Activated T-cell treated with anti-CD3 and anti-CD28 coated beads for 24 hours (primary cell): Measurements from ENCODE around the gene CLCN6.
A peak's percentile ranks its signal among the peaks of the same experiment; 100 is the strongest.

Source experiments
- DNase-seq: peaks from one replicate; pipeline ENCODE4 v3.0.0-alpha.2; 2020; ENCODE audit warnings: low read depth

The CLCN6 gene, protein sequence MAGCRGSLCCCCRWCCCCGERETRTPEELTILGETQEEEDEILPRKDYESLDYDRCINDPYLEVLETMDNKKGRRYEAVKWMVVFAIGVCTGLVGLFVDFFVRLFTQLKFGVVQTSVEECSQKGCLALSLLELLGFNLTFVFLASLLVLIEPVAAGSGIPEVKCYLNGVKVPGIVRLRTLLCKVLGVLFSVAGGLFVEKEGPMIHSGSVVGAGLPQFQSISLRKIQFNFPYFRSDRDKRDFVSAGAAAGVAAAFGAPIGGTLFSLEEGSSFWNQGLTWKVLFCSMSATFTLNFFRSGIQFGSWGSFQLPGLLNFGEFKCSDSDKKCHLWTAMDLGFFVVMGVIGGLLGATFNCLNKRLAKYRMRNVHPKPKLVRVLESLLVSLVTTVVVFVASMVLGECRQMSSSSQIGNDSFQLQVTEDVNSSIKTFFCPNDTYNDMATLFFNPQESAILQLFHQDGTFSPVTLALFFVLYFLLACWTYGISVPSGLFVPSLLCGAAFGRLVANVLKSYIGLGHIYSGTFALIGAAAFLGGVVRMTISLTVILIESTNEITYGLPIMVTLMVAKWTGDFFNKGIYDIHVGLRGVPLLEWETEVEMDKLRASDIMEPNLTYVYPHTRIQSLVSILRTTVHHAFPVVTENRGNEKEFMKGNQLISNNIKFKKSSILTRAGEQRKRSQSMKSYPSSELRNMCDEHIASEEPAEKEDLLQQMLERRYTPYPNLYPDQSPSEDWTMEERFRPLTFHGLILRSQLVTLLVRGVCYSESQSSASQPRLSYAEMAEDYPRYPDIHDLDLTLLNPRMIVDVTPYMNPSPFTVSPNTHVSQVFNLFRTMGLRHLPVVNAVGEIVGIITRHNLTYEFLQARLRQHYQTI

DNA sequence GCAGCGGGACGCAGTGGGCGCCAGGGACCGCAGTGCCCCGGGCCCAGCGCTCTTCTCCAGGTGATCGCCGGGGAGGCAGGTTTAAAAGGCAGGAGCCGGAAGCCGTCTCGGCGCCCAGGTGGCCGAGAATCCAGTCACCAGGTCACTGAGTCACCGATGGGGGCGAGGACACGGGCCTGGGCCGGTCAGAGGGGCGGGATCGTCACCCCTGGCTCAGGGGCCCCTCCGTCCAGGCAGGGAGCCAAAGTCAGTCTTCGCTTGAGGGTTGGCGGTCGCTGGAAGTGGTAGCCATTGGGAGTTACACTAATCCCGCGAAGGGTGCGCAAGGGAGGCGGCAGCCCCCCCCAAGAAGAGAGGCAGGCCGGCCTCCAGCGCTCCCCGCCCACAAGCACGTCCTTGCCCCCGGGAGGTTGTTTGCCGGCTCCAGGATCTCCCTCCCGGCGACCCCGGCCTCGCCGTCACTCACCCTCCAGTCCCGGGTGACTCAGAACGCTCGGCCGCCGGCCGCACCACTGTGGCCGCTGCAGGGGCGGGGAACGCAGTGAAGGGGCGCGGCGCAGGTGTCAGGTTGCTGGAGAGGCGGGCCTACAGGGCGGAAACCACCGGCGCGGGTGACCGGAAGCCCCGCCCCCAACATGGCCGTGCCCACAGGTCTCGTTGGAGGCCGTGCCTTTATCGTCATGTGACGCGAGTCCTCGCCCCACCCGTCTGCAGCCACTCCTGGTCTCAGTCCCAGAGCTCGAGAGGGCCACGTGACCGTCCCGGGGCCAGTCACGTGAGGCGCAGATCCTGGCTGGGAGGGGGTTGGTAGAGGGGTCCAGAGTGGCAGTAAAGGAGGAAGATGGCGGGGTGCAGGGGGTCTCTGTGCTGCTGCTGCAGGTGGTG lies at the start of gene CLCN6, which contains the start of gene MTHFR:
Gene CLCN6 (plus strand): TSS at position 770 of the 885 bp plus-strand sequence. CDS start 72 bp downstream, at position 842.
Gene MTHFR (minus strand): TSS at position 543 of the 885 bp plus-strand sequence. CDS start 2,848 bp downstream, outside the sequence.
- peak; percentile 98 for DNase-seq

DNA sequence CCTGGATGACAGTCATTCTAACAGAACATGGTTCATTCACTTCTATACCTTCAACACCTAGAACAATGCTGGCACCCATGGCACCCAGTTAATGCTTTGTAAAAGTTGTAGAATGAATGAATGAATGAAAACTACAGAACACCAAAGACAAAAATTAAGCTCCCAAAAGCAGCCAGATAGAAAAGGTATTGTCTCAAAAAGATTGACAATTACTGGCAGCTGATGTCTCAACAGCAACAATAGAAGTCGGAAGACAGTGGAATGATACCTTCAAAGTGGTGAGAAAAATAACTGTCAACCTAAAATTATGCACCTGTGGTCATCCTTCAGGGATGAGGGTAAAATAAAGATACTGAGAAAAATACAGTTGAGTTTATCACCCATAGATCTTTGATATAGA lies 48.9 kb upstream of the CLCN6 start:
- no peak for DNase-seq

DNA sequence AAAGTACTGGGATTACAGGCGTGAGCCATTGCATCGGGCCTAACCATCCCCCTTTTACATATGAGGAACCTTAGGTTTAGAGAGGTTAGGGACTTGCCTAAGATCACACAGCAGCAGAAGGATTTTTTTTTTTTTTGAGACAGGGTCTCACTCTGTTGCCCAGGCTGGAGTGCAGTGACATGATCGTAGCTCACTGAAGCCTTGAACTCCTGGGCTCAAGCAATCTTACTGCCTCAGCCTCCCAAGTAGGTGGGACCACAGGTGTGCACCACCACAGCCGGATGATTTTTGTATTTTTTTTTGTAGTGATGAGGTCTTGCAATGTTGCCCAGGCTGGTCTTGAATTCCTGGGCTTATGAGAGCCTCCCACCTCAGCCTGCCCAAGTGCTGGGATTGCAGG lies 46.2 kb upstream of the CLCN6 start:
- no peak for DNase-seq

DNA sequence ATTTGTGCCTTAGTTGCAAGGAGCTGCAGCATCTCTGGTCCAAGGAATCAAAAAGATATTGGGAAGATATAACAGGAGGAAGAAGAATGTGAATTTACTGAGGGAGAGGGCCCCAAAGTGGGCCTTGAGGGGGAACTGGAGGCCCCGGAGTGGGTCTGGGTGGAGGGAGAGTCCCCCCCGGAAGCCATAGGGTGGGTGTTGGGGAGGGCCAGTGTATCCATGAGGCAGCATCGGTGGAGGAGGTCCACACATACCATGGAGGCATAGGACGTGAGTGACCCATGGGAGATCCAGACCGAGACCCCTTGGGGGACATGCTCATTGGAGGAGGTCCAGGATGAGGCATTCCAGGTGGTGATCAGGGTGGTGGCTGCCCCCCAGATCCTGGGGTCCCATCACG lies 44.7 kb upstream of the CLCN6 start:
- no peak for DNase-seq

DNA sequence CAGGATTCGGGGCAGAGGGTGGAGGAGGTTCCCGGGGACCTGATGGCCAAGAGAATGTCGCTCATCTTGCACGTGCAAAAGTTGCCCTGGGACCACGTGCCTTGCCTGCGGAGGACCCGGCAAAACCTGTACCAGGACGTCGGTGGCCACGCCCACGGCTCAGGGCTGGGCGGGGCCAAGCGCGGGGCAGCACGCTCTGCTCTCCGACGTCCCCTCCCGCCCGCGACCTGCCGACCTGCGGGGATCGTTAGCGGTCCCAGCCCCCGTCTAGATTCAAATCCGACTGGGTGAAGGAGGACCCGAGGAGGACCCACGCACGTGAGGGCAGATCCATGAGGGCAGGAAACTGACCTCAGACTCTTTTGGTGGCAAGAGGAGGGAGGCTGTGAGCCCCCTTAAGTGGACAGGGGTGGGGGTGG lies 44.0 kb upstream of the CLCN6 start, which contains the start of gene C1orf167:
Gene C1orf167 (plus strand): TSS at position 206 of the 419 bp plus-strand sequence. CDS start 2,208 bp downstream, outside the sequence.
- DNase-seq = peak; percentile 7

DNA sequence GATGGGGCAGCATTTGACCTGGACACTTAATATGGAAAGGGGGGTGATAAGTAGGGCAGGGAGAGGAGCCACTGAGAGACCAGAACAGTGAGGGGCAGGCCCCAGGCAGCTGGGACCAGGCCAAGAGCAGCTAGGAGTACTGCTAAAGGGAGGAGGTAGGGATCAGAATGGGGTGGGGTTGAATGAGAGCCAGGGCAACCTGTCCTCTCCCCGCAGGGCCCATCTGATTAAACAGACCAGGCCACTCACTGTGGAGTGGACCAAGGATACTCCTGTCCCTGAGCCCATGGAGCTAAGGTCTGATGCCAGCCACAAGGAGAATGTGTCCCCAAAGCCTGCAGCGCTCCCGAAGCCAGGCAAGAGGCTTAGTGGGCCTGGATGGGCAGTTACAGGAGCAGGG lies 41.9 kb upstream of the CLCN6 start:
- no peak for DNase-seq

DNA sequence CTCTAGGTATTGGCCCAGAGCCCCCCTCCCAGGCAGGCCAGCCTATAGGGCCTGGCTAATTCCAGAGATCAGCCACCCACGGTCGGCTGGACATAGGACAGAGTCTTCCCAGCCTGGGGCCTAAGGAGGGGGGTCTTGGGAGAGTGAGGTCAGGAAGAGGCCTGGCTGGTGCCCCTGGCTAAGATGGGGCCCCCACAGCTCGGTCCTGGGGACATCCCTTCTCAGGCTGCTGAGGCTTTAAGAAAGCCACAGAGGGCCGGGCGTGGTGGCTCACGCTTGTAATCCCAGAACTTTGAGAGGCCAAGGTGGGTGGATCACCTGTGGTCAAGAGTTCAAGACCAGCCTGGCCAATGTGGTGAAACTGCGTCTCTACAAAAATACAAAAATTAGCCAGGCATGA lies 41.5 kb upstream of the CLCN6 start:
- DNase-seq = no peak

DNA sequence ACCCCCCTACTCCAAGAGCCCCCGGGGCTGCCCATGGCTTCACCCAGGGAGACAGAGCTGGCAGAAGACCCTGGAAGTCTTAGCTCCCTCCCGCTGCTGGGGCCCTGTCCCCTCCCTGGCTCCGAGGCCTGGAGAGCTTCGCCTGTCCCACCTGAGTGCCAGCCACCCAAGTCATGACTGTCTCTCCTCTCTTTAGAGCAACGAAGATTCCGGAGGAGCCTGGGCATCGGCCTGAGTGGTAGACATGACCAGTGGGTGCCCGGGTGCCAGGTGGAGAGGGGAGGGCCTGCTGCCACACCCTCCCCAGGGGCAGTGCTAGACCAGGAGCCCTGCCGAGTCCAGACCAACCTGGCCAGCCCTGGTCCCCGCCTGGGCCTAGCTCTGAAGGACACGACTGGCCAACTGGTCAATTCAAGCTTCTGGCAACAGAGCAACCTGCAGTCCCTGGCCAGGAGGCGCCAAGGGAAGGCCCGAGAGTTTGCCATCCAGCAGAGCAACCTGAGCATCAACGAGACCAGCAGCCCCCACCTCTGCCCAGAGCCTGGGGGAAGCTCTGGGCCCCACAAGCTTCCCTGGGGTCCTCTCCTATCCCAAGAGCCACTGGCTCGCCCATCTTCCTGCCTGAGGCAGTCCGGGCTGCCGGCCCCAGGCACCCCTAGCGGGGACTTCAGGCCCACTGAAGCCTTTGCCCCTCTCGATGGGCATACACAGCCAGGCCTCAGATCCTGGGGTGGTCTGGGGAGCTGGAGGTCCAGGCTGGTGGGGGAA lies 40.1 kb upstream of the CLCN6 start:
- DNase-seq = no peak

DNA sequence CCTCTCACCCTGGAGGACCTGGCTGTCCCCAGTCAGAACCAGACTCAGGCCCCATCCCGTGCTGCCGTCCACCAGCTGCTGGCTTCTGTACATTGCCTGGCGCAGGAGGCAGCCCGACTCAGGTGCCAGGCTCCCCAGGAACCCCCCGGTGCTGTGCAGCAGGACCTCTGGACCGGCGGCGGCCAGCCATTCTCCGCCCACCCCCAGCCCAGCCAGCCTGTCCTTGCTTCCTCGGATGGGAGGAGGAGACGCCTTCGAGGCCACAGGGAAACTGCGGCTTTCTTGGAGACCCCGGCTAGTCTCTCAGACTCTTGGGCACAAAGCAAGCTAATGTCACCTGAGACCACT lies 39.6 kb upstream of the CLCN6 start:
- no peak for DNase-seq

DNA sequence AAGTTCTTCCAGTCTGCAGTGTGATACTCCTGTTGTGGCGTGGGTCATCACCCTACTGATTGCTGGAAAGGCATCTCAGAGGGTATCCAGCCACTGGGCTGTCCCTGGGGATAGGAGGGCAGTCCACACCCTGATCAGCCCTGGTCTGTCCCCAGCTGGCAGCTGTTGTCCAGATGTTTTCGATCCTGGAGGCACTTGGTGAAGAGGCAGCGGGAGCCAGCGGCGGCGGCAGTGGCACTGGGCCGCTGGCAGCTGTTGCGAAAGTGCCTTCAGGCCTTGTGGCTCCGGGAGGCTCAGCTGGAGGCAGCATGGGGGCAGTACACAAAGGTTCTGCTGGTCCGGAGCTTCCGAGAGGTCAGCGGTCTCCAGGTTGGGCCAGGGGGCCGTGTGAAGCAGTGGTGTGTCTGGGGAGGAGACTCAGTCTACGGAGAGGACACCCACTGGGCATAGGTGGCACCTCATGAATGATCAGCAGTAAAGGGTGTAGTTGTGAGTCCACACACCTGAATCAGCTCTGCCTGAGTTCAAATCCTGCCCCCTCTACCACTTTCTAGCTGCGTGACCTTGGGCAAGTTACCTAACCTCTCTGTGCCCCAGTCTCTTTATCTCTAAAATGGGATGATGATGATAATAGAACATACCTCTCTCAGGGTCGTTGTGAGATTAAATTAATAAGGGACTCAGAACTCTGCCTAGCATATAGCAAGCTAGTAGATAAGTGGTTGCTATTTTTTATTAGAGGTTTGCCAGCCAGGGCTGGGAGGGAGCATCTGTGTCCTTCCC lies 37.9 kb upstream of the CLCN6 start:
- no peak for DNase-seq

DNA sequence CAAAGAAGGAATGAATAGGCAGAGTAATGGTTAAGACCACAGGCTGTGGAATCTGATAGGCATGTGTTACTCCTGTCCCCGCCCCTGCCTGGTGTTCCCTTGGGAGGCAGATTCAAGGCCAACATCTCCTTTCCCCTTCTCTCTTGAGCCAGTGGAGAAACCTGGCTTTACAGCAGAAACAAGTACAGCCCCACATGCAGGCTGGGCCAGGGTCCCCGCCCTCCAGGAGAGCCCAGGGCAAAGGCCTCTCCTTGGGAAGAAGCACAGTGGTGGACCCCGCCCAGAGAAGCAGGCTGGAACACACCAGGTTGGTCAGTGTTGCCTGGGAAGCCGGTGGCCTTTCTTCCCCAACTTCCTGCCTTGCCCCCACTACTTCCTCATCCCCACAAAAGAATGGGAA lies 37.2 kb upstream of the CLCN6 start:
- no peak for DNase-seq

DNA sequence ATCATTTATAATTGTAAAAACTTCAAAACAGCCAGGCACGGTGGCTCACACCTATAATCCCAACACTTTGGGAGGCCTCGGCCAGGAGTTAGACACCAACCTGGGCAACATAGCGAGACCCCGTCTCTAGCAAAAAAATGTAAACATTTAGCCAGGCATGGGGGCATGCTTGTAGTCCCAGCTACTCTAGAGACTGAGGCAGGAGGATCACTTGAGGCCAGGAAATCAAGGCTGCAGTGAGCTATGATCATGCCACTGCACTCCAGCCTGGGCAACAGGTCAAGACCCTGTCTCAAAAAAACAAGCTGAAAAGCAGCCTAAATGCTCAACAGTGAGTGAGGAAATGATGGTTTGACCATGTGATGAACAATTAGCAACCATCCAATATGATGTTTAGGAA lies 36.7 kb upstream of the CLCN6 start:
- DNase-seq = no peak

DNA sequence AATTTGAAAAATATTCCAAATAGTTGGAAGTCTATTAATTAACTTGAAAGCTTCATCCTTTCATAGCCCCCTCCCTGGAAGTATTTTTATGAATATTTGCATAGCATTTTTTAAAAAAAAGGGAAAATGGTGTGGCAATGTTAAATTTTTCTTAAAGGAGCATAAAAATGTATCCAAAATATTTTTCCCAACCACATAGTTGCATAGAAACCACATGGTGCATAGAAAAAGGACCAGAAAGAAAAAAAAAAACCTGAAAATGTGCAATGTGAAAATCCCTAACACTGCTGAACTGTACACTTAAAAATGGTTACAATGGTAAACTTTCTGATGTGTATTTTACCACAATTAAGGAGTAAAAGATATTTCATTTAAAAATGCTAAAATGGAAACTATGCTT lies 36.0 kb upstream of the CLCN6 start:
- no peak for DNase-seq

DNA sequence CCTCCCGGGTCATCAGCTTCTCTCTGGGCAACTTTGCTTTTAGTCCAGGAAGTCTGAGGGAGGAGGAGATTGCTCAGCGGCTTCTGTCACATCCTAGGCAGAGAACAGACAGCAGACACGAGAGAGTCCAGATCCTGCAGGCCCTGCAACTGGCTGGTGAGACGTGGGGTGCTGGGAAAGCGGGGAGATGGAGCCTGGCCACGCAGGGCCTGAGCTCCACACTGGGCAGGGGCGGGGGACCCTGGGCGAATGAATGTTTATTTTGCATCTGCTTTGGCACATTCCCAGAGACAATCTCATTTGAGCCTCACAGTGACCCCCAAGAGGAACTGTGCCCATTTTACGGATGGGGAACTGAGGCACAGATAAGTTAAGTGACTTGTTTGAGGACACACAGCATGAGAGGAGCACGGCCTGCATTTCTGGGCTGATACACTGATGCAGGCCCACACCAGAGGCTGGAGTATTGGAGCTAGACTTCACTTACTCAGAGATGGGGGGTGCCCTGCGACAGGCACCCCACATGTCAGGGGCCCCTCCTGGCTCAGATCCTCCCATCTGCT lies 34.4 kb upstream of the CLCN6 start:
- DNase-seq = no peak

DNA sequence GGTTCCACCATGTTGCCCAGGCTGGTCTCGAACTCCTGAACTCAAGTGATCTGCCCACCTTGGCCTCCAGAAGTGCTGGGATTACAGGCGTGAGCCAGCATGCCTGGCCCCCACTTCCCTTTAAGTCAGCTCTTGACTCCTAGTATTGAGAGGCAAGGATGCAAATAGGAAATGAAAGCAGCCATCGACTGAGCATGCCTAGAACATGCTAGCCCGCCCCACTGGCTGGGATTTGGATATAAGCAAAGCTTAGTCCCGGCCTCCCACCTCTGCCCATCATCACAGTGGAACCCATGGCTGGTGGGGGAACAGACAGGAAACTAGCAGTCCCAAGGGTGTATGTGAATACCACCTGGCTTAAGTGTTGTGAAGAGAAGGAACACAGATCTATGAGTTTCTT lies 33.5 kb upstream of the CLCN6 start:
- no peak for DNase-seq

DNA sequence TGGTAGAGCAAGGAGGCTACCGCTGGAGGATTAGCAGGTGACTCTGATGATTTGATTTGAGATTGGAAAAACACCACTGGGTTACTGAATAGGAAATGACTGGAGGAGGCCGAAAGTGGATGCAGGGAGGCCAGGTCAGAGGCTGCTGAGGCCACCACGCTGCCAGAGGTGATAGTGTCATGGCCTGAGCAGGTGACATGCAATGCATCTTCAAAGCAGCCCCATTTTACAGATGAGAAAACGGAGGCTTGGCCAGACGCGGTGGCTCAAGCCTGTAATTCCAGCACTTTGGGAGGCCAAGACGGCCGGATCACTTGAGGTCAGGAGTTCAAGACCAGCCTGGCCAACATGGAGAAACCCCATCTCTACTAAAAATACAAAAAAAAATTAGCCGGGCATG lies 31.2 kb upstream of the CLCN6 start:
- no peak for DNase-seq

DNA sequence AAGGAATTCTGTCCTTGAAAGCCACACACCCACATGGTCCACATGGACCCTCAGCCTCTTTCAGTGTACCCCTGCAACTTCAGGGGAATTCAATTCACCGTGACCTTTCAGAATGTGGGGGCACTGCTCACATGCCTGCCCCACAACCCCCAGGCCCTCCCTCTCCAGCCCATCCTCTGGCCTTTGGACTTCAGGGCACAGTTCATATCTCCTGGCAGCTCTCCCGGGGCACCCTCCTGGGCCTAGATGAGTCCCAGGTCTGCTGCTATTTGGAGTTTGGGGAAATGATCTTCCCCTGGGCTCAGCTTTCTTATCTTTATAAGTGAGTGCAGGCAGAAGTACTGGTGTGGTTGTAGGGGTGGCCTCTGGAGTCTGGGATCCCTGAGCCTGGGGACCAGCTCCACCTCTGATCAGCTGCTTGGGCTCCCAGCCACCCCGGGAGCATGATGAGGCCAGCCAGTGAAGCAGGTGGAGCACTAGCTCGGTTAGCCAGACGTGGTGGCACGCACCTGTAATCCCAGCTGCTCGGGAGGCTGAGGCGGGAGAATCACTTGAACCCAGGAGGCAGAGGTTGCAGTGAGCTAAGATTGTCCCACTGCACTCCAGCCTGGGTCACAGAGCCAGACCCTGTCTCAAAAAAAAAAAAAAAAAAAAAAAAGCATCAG lies 28.2 kb upstream of the CLCN6 start:
- no peak for DNase-seq

DNA sequence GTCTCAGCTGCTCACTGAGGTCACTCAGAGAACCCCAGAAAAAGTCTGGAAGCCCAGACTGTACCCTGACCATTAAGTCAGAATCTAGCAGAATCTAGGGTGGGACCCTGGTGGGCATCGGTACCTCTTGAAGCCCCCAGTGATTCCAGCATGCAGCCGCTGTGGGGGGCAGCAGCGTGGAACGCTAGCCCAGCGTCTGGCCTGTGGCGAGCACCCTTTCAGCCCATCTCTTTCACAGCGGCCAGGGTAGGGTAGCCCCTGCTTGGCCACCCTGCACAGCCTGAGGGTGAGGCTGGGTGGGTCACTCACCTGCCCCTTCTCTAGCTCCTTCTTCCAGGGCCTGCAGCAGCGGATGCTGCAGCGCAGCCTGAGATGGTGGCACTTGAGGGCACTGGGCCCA lies 27.7 kb upstream of the CLCN6 start:
- no peak for DNase-seq

DNA sequence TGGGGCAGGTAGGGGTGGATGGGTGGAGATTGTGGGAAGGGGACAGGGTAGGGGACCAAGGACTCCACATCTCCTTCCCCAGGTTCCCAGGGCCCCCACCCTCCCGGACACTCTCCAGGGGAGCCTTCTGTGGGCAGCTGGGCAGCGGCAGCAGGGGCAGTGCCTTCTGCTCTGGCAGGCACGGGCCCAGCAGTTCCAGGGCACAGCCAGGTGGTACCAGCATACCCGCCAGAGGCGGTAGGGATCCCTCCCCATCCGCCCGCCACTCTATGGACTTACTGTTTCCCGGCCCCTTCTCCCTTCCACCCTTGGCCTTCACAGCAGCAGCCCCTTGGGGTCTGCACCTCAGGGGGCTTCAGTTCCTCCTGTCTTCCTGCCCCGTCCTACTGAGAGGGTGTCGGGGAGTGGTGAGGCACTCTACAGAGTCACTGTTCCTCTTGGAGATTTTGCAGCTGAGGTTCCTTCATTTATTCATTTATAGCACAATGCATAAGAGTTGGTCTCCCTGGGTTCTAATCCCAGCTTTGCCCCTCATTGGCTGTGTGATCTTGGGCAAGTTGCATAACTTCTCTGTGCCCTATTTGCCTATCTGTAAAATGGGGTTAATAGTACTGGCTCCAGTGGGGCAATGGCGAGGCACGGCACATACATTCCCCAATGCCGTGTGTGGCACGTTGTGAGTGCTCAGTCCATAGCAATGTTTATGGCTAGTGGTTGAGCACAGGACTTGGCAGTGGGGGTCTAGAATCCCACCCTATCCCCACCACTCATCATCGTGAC lies 27.0 kb upstream of the CLCN6 start:
- DNase-seq = no peak
